ENCODE measurements around the gene HECTD2.

Gene HECTD2

DNA sequence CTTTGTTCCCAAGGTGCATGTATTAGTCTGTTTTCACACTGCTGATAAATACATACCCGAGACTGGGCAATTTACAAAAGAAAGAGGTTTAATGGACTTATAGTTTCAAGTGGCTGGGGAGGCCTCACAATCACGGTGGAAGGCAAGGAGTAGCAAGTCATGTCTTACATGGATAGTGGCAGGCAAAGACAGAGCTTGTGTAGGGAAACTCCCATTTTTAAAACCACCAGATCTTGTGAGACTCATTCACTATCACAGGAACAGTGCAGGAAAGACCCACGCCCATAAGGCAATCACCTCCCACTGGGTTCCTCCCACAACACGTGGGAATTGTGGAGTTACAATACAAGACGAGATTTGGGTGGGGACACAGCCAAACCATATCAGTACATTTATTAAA, 129.8 kb downstream of the HECTD2 start:
- H3K4me2 ChIP-seq (ENCODE audit: low read depth, low read length, poor library complexity, severe bottlenecking) = no peak overlapping the region
- no peaks in the 10 kb centered on the region for H3K36me3 ChIP-seq (ENCODE audit: insufficient read depth, low read length)
- H3K4me1 ChIP-seq (ENCODE audit: insufficient read depth, low read length, poor library complexity, severe bottlenecking) = no peaks in the 10 kb centered on the region
- H3K9me2 ChIP-seq (replicated peaks; ENCODE audit: low read depth, low read length) = no peaks in the 10 kb centered on the region
- H3K9ac ChIP-seq (ENCODE audit: low read depth, low read length, poor library complexity, severe bottlenecking) = no peak overlapping the region
- no peaks in the 10 kb centered on the region for H3K79me2 ChIP-seq (ENCODE audit: insufficient read depth, low read length)
- H3K27me3 ChIP-seq (ENCODE audit: insufficient read depth, low read length, poor library complexity, severe bottlenecking) = no peaks in the 10 kb centered on the region
- H3K9me3 ChIP-seq (ENCODE audit: insufficient read depth, low read depth, low read length) = no peaks in the 10 kb centered on the region
- no peaks in the 10 kb centered on the region for H4K20me1 ChIP-seq (ENCODE audit: insufficient read depth, low read length, poor library complexity, severe bottlenecking)
- no peak overlapping the region for H3K4me3 ChIP-seq (ENCODE audit: low read length, poor library complexity, severe bottlenecking)
- no peaks in the 10 kb centered on the region for H3F3A ChIP-seq (ENCODE audit: low read depth)
- TF ChIP-seq EZH2phosphoT487 (IDR thresholded peaks at IDR 0.05; ENCODE audit: borderline replicate concordance) = no peak
- TF ChIP-seq, protein P1, sequence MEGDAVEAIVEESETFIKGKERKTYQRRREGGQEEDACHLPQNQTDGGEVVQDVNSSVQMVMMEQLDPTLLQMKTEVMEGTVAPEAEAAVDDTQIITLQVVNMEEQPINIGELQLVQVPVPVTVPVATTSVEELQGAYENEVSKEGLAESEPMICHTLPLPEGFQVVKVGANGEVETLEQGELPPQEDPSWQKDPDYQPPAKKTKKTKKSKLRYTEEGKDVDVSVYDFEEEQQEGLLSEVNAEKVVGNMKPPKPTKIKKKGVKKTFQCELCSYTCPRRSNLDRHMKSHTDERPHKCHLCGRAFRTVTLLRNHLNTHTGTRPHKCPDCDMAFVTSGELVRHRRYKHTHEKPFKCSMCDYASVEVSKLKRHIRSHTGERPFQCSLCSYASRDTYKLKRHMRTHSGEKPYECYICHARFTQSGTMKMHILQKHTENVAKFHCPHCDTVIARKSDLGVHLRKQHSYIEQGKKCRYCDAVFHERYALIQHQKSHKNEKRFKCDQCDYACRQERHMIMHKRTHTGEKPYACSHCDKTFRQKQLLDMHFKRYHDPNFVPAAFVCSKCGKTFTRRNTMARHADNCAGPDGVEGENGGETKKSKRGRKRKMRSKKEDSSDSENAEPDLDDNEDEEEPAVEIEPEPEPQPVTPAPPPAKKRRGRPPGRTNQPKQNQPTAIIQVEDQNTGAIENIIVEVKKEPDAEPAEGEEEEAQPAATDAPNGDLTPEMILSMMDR (conservative IDR thresholded peaks at IDR 0.05; ENCODE audit: low read length) = no peak
- H2AFZ ChIP-seq (ENCODE audit: low read length) = no peak overlapping the region

DNA sequence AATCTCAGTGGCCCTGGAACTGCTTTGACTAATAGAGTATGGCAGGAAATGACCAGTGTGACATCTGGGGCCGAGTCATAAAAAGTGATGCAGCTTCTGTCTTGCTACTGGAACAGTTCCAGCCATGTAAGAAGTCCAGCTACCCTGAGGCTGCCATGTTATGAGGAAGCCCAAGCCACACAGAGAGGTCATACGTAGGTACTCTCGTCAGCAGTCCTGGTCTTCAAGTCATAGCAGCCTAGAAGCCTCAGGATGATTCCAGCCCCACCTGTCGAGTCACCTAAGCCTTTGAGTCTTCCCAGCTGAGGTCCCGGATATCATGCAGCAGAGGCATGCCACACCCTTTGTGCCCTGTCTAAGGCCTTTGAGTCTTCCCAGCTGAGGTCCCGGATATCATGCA, 130.6 kb downstream of the HECTD2 start:
- H3K4me3 ChIP-seq (ENCODE audit: low read length, poor library complexity, severe bottlenecking) = no peak overlapping the region
- no peak overlapping the region for H2AFZ ChIP-seq (ENCODE audit: low read length)
- no peaks in the 10 kb centered on the region for H3F3A ChIP-seq (ENCODE audit: low read depth)
- no peaks in the 10 kb centered on the region for H3K9me2 ChIP-seq (replicated peaks; ENCODE audit: low read depth, low read length)
- H3K9me3 ChIP-seq (ENCODE audit: insufficient read depth, low read depth, low read length) = no peaks in the 10 kb centered on the region
- H3K4me2 ChIP-seq (ENCODE audit: low read depth, low read length, poor library complexity, severe bottlenecking) = no peak overlapping the region
- H4K20me1 ChIP-seq (ENCODE audit: insufficient read depth, low read length, poor library complexity, severe bottlenecking) = no peaks in the 10 kb centered on the region
- H3K36me3 ChIP-seq (ENCODE audit: insufficient read depth, low read length) = no peaks in the 10 kb centered on the region
- no peak overlapping the region for H3K9ac ChIP-seq (ENCODE audit: low read depth, low read length, poor library complexity, severe bottlenecking)
- no peaks in the 10 kb centered on the region for H3K4me1 ChIP-seq (ENCODE audit: insufficient read depth, low read length, poor library complexity, severe bottlenecking)
- no peaks in the 10 kb centered on the region for H3K79me2 ChIP-seq (ENCODE audit: insufficient read depth, low read length)
- TF ChIP-seq EZH2phosphoT487 (IDR thresholded peaks at IDR 0.05; ENCODE audit: borderline replicate concordance) = no peak
- TF ChIP-seq, protein P1 (conservative IDR thresholded peaks at IDR 0.05; ENCODE audit: low read length) = no peak
- H3K27me3 ChIP-seq (ENCODE audit: insufficient read depth, low read length, poor library complexity, severe bottlenecking) = no peaks in the 10 kb centered on the region

DNA sequence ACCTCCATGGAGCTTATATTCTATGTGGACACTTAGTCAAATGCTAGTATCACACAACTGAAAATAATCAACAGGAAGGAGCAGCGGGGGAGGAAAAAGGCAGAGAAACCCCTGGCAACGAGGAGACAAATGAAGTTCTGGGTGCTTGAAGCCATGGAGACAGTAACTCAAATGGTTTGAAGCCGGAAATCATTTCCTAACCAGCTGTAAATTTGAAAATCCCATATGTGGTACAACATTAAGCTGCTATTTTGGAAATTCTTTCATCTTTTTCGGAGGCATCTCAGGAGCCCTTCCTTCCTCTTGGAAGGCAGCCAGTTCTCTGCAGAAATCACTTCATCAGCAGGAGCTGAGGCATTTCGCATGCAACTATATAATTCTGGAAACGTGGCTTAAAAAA, 131.3 kb downstream of the HECTD2 start:
- no peaks in the 10 kb centered on the region for H3F3A ChIP-seq (ENCODE audit: low read depth)
- no peaks in the 10 kb centered on the region for H3K9me3 ChIP-seq (ENCODE audit: insufficient read depth, low read depth, low read length)
- H3K4me1 ChIP-seq (ENCODE audit: insufficient read depth, low read length, poor library complexity, severe bottlenecking) = no peaks in the 10 kb centered on the region
- H3K79me2 ChIP-seq (ENCODE audit: insufficient read depth, low read length) = no peaks in the 10 kb centered on the region
- no peak overlapping the region for H2AFZ ChIP-seq (ENCODE audit: low read length)
- no peaks in the 10 kb centered on the region for H4K20me1 ChIP-seq (ENCODE audit: insufficient read depth, low read length, poor library complexity, severe bottlenecking)
- H3K27me3 ChIP-seq (ENCODE audit: insufficient read depth, low read length, poor library complexity, severe bottlenecking) = no peaks in the 10 kb centered on the region
- no peak overlapping the region for H3K4me2 ChIP-seq (ENCODE audit: low read depth, low read length, poor library complexity, severe bottlenecking)
- H3K4me3 ChIP-seq (ENCODE audit: low read length, poor library complexity, severe bottlenecking) = no peak overlapping the region
- H3K9ac ChIP-seq (ENCODE audit: low read depth, low read length, poor library complexity, severe bottlenecking) = no peak overlapping the region
- no peaks in the 10 kb centered on the region for H3K9me2 ChIP-seq (replicated peaks; ENCODE audit: low read depth, low read length)
- no peaks in the 10 kb centered on the region for H3K36me3 ChIP-seq (ENCODE audit: insufficient read depth, low read length)
- no peak for TF ChIP-seq EZH2phosphoT487 (IDR thresholded peaks at IDR 0.05; ENCODE audit: borderline replicate concordance)
- TF ChIP-seq, protein P1 (conservative IDR thresholded peaks at IDR 0.05; ENCODE audit: low read length) = no peak
